ENCODE measurements around the gene SH3PXD2A. TPM values are rescaled to one million over a fixed set of nuclear protein-coding genes. Genes with fewer than 3 reads are reported as not detected.

The SH3PXD2A gene
- total RNA-seq, 1 donor: 3.1 TPM

GRCh38 chr10:103727546-103727963, 127.8 kb downstream of the SH3PXD2A start:
- no peaks in the 10 kb centered on the region for H3K27me3 ChIP-seq (ENCODE audit: insufficient read depth, low read length)
- H3K4me3 ChIP-seq (ENCODE audit: low read length): no peak overlapping the region
- H3K9me3 ChIP-seq (ENCODE audit: low read depth, low read length): no peaks in the 10 kb centered on the region
- H3K4me1 ChIP-seq (ENCODE audit: insufficient read depth, low read length): no peaks in the 10 kb centered on the region

GRCh38 chr10:103726637-103727036, 128.7 kb downstream of the SH3PXD2A start:
- no peaks in the 10 kb centered on the region for H3K27me3 ChIP-seq (ENCODE audit: insufficient read depth, low read length)
- H3K4me1 ChIP-seq (ENCODE audit: insufficient read depth, low read length): no peaks in the 10 kb centered on the region
- H3K4me3 ChIP-seq (ENCODE audit: low read length): no peak overlapping the region
- H3K9me3 ChIP-seq (ENCODE audit: low read depth, low read length): no peaks in the 10 kb centered on the region

DNA sequence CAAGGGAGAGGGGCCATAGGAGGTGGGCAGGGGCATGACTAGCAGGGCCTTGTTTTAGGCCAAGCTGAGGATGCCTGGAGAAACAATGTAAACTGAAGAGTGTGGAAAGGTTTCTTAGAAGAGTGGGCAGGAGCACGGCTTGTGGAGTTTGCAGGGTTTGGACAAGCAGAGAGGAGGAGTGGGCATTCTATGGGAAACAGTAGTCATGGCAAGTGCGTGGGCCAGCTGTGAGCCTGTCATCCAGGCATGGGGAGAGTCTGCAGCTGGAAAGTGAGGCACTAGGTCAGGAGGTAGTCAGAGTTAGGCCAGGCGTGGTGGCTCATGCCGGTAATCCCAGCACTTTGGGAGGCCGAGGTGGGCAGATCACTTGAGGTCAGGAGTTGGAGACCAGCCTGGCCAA, 130.1 kb downstream of the SH3PXD2A start:
- H3K4me3 ChIP-seq (ENCODE audit: low read length): no peak overlapping the region
- no peaks in the 10 kb centered on the region for H3K27me3 ChIP-seq (ENCODE audit: insufficient read depth, low read length)
- no peaks in the 10 kb centered on the region for H3K9me3 ChIP-seq (ENCODE audit: low read depth, low read length)
- no peaks in the 10 kb centered on the region for H3K4me1 ChIP-seq (ENCODE audit: insufficient read depth, low read length)

GRCh38 chr10:103724771-103725170, 130.6 kb downstream of the SH3PXD2A start:
- Histone ChIP-seq H3K4me3 (ENCODE audit: low read length) (no peak overlapping the region), H3K27me3 (ENCODE audit: insufficient read depth, low read length) (no peaks in the 10 kb centered on the region)

DNA sequence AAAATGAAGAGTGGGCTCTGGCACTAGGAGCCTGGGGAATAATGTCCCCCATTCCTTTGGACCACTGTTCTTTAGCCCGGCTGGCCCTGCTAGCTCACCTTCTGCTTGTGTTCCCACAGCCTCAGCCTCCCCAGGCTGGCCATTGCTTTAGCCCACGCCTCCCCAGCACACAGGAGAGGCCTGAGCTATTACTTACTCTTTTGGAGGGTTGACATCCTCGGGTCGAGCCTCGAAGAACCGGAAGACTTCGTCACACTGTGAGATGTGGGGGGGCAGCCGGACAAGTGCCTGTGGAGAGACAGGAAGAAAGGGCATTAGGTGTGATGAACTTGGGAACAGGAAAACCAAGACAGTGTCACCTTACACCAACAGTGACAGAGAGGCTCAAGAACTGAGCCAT, 131.3 kb downstream of the SH3PXD2A start:
- Histone ChIP-seq H3K9me3 (ENCODE audit: low read depth, low read length) (no peaks in the 10 kb centered on the region), H3K4me1 (ENCODE audit: insufficient read depth, low read length) (no peaks in the 10 kb centered on the region), H3K4me3 (ENCODE audit: low read length) (no peak overlapping the region), H3K27me3 (ENCODE audit: insufficient read depth, low read length) (no peaks in the 10 kb centered on the region)

More at GRCh38 chr10:103724771-103725170, 130.6 kb downstream of the SH3PXD2A start:
- H3K4me1 ChIP-seq (ENCODE audit: insufficient read depth, low read length): no peaks in the 10 kb centered on the region
- H3K9me3 ChIP-seq (ENCODE audit: low read depth, low read length): no peaks in the 10 kb centered on the region

DNA sequence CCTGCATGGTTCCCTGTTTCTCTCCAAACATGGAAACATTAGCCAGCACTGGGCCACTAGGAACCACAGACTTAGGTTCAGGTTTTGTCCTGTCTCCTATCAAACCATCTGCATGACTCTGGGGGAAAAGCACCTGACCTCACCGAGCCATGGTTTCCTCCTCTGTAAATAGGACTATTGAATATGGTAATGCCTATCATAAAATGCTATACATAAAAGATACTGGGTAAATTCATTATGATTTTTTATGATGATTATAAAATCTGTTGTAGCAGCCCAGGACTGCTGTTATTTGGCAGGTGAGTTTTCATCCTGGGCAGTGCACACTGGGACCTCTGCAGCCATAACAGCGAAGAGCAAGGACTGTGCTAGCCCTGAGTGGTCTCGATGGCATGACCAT, 131.8 kb downstream of the SH3PXD2A start:
- H3K9me3 ChIP-seq (ENCODE audit: low read depth, low read length): no peaks in the 10 kb centered on the region
- H3K4me3 ChIP-seq (ENCODE audit: low read length): no peak overlapping the region
- H3K4me1 ChIP-seq (ENCODE audit: insufficient read depth, low read length): no peaks in the 10 kb centered on the region
- no peaks in the 10 kb centered on the region for H3K27me3 ChIP-seq (ENCODE audit: insufficient read depth, low read length)

DNA sequence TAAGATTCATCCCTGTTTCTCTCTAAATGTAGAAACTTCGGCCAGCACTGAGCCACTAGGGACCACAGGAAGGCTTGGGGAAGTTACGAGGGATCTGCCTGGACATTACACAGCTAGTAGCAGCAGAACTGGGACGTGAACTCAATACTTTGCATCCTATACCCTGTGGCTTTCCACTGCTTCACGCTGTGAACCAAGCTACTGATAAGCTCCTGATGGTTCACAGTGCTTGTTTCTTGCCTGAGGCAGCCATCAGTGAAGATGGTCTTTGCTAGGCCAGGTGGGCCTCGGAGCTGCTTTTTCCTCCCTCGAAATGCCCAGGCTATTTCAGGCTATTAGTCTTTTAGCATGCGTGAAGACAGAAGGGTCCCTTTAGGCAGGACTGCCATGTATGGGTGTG, 132.7 kb downstream of the SH3PXD2A start:
- Histone ChIP-seq H3K27me3 (ENCODE audit: insufficient read depth, low read length) (no peaks in the 10 kb centered on the region), H3K4me1 (ENCODE audit: insufficient read depth, low read length) (no peaks in the 10 kb centered on the region), H3K4me3 (ENCODE audit: low read length) (no peak overlapping the region), H3K9me3 (ENCODE audit: low read depth, low read length) (no peaks in the 10 kb centered on the region)

- no peaks in the 10 kb centered on the region for H3K27me3 ChIP-seq (ENCODE audit: insufficient read depth, low read length)
- H3K4me1 ChIP-seq (ENCODE audit: insufficient read depth, low read length): no peaks in the 10 kb centered on the region
- no peak overlapping the region for H3K4me3 ChIP-seq (ENCODE audit: low read length)
- no peaks in the 10 kb centered on the region for H3K9me3 ChIP-seq (ENCODE audit: low read depth, low read length)
These were observed 134.4 kb downstream of the SH3PXD2A start for GRCh38 chr10:103720964-103721335.

DNA sequence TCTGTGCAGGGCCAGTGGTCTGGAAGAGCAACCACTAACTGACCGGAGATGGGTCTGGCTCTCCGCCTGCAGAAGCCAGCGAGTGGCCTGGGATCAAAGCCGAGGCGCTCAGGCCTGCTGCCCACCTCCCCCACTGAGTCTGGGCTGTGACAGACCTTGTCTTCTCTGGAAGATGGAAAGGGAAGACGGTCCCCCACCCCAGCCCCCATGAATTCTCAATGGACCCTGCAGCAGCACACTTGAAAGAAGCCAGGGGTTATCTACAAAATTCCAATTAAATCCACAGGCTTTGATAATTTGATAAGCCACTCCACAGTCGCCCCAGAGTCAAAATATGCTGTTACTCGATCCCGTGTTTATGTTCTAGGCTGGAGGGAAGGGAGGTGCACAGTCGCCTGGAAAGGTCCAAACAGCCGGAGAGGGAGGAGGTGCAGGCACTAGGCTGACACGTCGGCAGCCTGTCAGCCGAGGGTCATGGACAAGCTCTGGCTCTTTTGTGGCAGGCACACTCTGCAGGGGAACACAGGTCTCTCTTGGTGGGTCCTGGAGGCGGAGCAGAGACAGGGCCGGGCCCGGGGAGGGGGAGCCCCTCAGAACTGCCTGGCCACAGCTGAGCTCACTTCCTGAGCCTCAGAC, 134.9 kb downstream of the SH3PXD2A start:
- H3K27me3 ChIP-seq (ENCODE audit: insufficient read depth, low read length): no peaks in the 10 kb centered on the region
- no peaks in the 10 kb centered on the region for H3K9me3 ChIP-seq (ENCODE audit: low read depth, low read length)
- no peak overlapping the region for H3K4me3 ChIP-seq (ENCODE audit: low read length)
- no peaks in the 10 kb centered on the region for H3K4me1 ChIP-seq (ENCODE audit: insufficient read depth, low read length)

GRCh38 chr10:103719036-103719435, 136.3 kb downstream of the SH3PXD2A start:
- H3K9me3 ChIP-seq (ENCODE audit: low read depth, low read length): no peaks in the 10 kb centered on the region
- H3K27me3 ChIP-seq (ENCODE audit: insufficient read depth, low read length): no peaks in the 10 kb centered on the region
- no peaks in the 10 kb centered on the region for H3K4me1 ChIP-seq (ENCODE audit: insufficient read depth, low read length)
- H3K4me3 ChIP-seq (ENCODE audit: low read length): no peak overlapping the region

DNA sequence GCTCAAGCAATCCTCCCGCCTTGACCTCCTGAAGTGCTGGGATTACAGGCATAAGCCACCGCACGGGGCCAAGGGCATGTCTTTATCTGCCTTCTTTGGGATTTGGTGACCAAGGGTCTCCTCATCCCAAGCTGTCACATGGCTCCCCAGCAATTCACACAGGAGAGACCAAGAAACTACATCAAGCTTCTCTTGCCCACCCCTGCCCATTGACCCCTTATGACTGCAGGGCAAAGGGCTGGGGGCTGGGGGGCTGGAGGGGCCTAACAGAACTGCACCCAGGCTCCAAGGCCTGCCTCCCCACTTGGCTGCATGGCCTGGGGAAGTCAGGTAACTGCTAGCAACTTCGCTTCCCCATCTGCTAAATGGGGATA, 137.1 kb downstream of the SH3PXD2A start:
- H3K4me1 ChIP-seq (ENCODE audit: insufficient read depth, low read length): no peaks in the 10 kb centered on the region
- H3K27me3 ChIP-seq (ENCODE audit: insufficient read depth, low read length): no peaks in the 10 kb centered on the region
- no peak overlapping the region for H3K4me3 ChIP-seq (ENCODE audit: low read length)
- H3K9me3 ChIP-seq (ENCODE audit: low read depth, low read length): no peaks in the 10 kb centered on the region

GRCh38 chr10:103717341-103718246, 137.8 kb downstream of the SH3PXD2A start:
- no peak overlapping the region for H3K4me3 ChIP-seq (ENCODE audit: low read length)
- no peaks in the 10 kb centered on the region for H3K27me3 ChIP-seq (ENCODE audit: insufficient read depth, low read length)
- no peaks in the 10 kb centered on the region for H3K4me1 ChIP-seq (ENCODE audit: insufficient read depth, low read length)
- no peaks in the 10 kb centered on the region for H3K9me3 ChIP-seq (ENCODE audit: low read depth, low read length)

- no peaks in the 10 kb centered on the region for H3K27me3 ChIP-seq (ENCODE audit: insufficient read depth, low read length)
- H3K9me3 ChIP-seq (ENCODE audit: low read depth, low read length): no peaks in the 10 kb centered on the region
- H3K4me1 ChIP-seq (ENCODE audit: insufficient read depth, low read length): no peaks in the 10 kb centered on the region
- no peak overlapping the region for H3K4me3 ChIP-seq (ENCODE audit: low read length)
These were observed 138.9 kb downstream of the SH3PXD2A start for GRCh38 chr10:103716206-103717160.

- Histone ChIP-seq H3K27me3 (ENCODE audit: insufficient read depth, low read length) (no peaks in the 10 kb centered on the region), H3K4me1 (ENCODE audit: insufficient read depth, low read length) (no peaks in the 10 kb centered on the region), H3K4me3 (ENCODE audit: low read length) (no peak overlapping the region), H3K9me3 (ENCODE audit: low read depth, low read length) (no peaks in the 10 kb centered on the region)
These were observed 139.9 kb downstream of the SH3PXD2A start for GRCh38 chr10:103715430-103715829.

Data from mononuclear cell (primary cell).